SKM-1 treated with dmso at 0.1 percent for 144 hours (cell line): ENCODE results near the gene BORCS5.
"Not testable (repeated sequence)": the region's sequence is repeated elsewhere in the genome, so short reads cannot be mapped to it uniquely, and the experiment has no call there.

Experiments
- DNase-seq: peaks from one replicate; lab custom pipeline; 2025; ENCODE audit not compliant: unreplicated experiment; lab: John Stamatoyannopoulos, UW

The BORCS5 gene

GRCh38 chr12:12456637-12457036 is 99.8 kb downstream of the BORCS5 start:
- DNase-seq = no peak

GRCh38 chr12:12460935-12461922 is 104.4 kb downstream of the BORCS5 start:
- DNase-seq = no peak

GRCh38 chr12:12461923-12462315 is 105.0 kb downstream of the BORCS5 start:
- no peak for DNase-seq

DNA sequence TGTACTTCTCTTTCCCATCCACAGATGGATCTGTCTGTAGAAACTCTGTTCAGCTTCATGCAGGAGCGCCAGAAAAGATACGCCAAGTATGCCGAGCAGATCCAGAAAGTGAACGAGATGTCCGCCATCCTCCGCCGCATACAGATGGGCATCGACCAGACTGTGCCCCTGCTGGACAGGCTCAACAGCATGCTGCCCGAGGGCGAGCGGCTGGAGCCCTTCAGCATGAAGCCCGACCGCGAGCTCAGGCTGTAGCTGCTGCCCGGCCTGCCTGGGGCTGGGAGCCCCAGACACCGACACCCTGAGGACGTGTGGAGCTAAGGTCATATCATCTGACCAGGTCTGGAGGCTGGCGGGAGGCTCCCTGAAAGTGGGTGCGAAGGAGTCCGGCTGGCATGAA is 108.6 kb downstream of the BORCS5 start:
- no peak for DNase-seq

- DNase-seq = no peak
These were observed 109.3 kb downstream of the BORCS5 start for GRCh38 chr12:12466157-12466556.

GRCh38 chr12:12467264-12467663 is 110.4 kb downstream of the BORCS5 start:
- no peak for DNase-seq

GRCh38 chr12:12467688-12468261 is 110.9 kb downstream of the BORCS5 start:
- DNase-seq = peak; percentile 59

GRCh38 chr12:12468575-12468974 is 111.7 kb downstream of the BORCS5 start:
- no peak for DNase-seq

GRCh38 chr12:12469386-12469785 is 112.5 kb downstream of the BORCS5 start:
- DNase-seq = no peak

DNA sequence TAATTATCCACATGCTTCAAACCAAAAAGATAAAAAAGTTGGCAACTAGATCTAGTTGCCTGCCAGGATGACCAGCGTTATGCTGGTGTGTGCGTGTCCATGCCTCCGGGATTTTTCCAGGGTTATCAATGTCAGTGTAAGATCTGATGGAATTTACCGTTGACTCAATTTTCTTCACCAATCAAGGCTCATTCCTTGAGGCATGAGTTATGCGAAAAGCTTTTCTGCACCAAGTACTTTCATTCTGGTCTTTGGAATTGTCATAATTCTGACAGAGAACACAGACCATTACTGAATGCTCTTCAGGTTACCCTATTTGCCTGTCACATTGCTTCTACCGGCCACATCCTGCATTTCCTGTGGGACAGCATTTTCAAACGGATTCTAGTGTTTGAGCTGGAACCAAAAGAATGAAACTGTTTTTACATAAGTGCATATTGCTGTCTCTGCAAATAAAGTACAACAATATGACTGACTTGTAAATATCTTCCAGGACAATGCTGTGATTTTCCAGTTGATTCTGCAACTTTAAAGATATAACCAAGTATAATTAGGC is 114.0 kb downstream of the BORCS5 start:
- no peak for DNase-seq

GRCh38 chr12:12471982-12472961 is 115.4 kb downstream of the BORCS5 start:
- not testable (repeated sequence) for DNase-seq

GRCh38 chr12:12473223-12473622 is 116.3 kb downstream of the BORCS5 start:
- DNase-seq = no peak

- DNase-seq = no peak
These were observed 117.6 kb downstream of the BORCS5 start for GRCh38 chr12:12474471-12474928.

DNA sequence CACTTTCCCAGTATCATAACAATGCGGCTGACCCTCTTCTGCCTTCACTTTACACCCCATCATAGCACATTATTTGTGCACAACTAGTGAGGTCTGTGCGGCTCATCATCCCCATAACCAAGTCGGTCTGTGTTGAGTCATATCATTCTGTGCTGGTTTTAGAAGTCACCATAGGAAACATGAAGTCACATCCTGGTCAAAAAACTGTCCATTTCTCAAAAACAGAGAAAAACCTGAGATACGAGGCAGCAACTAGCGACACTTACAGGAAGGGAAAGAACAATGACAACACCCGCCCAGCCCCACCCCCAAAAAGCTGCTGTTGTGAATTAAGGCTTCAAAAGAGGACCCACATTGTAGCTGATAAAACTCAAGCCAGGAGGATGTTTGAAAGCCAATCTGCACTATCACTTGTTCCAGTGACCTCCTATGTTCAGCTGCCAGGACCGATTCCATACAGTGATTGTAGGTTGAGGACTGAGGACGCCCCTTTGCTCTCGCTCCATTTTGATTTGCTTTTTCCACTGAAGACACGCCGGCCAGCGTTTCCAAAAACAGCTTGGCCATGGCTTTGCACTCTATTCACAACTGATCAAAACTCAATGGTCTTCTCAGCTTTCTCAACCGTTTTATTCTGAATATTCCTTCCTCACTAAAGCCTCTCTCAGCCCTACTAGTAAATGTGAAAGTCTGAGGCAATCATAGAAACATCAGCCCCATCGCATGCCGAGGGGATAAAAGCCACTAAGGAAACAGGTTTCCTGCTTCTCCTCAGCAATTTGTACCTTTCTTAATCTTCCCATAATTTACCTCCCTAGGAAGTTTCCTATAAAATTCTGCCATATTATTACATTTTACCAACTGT is 118.3 kb downstream of the BORCS5 start:
- DNase-seq = no peak

DNA sequence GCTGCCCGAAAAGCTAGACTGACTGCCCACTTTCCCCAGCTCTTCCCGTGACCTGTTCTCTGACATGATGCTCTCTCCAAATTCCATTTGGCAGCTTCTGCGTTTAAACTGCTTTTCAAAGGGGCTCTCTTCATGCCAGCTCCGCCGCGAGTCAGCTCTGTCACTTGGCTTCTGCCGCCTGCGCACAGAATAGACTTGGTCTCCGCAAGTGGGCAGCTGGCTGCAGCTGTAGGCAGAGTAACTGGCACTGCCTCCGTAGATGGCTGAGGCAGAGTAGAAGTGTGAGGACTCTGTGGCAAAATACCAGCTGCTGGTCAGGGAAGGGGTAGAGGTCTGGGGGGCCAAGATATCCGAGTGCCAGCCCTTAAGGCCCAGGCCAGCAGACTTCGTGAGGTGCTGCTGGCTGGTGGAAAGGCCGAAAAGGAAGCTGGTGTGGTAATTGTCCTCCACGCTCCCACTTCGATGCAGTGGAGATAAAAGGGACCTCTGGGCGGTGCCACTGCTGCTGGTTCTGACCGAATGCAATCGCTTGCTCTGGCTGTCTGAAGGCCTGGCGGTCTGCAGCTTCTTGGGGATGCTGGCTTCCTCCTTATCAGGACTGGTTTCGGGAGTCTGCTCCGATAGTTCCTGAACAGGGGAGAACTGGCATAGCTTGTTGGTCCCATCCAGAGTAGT is 120.1 kb downstream of the BORCS5 start:
- DNase-seq = no peak

DNA sequence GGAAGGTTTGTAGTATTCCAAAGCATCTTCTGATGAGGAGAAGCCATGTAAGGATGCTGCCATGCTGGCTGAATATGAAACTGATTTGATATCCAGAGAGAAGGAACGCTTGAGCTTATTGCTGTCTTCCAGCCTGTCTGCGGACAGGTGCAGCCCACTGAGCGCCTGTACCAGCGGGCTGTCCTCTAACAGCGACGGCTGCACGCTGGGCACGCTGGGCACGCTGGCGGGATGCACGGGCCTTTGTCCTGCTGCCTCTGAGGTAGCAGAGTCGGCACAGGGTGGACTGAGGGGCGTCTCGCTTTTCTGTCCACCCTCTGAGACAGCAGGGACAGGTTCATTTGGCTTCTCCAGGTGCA is 120.6 kb downstream of the BORCS5 start:
- DNase-seq = no peak

DNA sequence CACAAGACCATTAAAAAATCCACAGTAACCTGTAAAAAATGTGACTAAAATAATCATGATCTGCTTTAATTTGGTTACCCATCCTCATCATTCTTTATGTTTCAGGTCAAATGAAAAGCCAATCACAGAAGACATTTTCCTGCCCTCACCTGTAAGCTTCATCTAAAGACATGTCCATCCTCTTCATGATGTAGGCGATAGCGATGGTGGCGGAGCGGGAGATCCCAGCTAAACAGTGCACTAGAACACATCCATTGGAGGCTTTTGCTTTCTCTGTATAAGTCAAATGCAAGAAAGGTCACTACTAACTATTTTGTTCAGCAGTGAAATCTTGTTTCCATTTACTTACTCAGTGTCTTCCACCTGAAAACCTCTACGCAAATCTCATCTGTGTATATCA is 123.2 kb downstream of the BORCS5 start:
- DNase-seq = no peak

- DNase-seq = no peak
These were observed 124.8 kb downstream of the BORCS5 start for GRCh38 chr12:12481631-12482030.

DNA sequence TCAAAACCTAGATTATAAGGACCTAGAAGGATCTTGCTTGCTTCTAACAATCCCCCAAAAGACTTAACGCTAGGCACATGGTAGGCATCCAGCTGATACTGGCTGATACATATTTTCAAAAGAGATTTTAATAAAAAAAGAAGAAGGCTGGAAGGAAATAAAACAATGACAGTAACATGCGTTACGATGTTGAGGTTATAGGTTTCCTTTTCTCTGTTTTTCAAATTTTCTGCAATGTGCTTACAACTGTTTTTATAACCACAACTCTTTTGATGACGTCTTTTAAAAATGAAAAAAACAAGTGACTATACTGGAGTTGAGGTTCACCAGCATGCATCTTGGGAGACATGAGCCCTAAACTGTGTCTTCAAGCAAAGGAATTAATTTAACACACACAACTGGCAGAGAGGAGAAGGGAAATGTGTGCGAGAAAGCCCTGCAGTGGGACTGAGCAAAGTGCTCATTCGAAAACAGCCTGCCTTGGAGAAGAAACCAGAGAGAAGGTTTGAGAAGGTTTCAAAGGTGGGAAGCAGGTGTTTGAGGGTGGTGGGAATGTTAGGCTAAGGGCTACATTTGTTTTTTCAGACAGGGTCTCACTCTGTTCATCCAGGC is 125.4 kb downstream of the BORCS5 start:
- no peak for DNase-seq
